ENCODE measurements around the gene CAMK1.
A peak's percentile ranks its signal among the peaks of the same experiment; 100 is the strongest.

Gene CAMK1

DNA sequence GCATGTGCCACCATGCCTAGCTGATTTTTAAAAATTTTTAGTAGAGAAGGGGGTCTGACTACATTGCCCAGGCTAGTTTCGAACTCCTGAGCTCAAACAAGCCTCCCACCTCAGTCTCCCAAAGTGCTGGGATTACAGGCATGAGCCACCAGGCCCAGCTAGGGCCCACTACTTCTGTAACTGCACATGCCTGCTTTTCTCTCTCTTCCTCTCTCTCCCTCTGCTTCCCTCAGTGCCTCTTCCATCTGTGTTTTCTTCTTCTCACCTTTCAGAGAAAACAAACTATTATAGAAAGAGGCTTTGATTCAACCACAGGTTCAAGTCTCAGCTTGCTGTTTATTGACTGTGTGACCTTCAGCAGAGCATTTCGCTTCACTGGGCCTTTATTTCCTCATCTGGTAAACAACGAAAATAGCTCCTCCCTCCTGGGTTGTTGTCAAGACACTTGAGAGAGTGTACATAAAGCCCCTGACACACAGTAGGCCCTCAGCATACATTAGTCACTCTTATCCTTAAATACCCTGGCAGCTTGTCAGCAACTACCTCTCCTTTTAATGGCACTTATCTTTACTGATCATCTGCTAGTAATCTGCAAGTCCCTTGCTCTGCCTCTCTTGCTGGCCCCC, 12.3 kb upstream of the CAMK1 start:
- Histone ChIP-seq H3K9me2 (ENCODE audit: low read depth, low read length) (no peaks in the 10 kb centered on the region), H3K36me3 (ENCODE audit: insufficient read depth, low read length) (peaks cover 41% of the 10 kb centered on the region; the same call in 1 of the 2 replicates), H3K79me2 (ENCODE audit: insufficient read depth, low read length) (no peaks in the 10 kb centered on the region), H3K9me3 (ENCODE audit: low read length) (no peaks in the 10 kb centered on the region), H3K9ac (ENCODE audit: low read length) (peak overlapping the region; percentile 25; the same call in 1 of the 2 replicates), H3K27ac (ENCODE audit: low read depth, low read length, poor library complexity, severe bottlenecking) (peak overlapping the region; percentile 88), H2AFZ (ENCODE audit: low read length) (no peak overlapping the region), H3K4me3 (ENCODE audit: low read depth, low read length, poor library complexity, severe bottlenecking) (no peak overlapping the region), H4K20me1 (ENCODE audit: insufficient read depth, low read length) (no peaks in the 10 kb centered on the region), H3K27me3 (ENCODE audit: insufficient read depth, low read length) (no peaks in the 10 kb centered on the region), H3K4me2 (ENCODE audit: low read length) (no peak overlapping the region), H3F3A (ENCODE audit: insufficient read depth, low read length) (no peaks in the 10 kb centered on the region), H3K4me1 (ENCODE audit: insufficient read depth, low read length, severe bottlenecking) (peaks cover 34% of the 10 kb centered on the region)
- TF ChIP-seq, protein P1, sequence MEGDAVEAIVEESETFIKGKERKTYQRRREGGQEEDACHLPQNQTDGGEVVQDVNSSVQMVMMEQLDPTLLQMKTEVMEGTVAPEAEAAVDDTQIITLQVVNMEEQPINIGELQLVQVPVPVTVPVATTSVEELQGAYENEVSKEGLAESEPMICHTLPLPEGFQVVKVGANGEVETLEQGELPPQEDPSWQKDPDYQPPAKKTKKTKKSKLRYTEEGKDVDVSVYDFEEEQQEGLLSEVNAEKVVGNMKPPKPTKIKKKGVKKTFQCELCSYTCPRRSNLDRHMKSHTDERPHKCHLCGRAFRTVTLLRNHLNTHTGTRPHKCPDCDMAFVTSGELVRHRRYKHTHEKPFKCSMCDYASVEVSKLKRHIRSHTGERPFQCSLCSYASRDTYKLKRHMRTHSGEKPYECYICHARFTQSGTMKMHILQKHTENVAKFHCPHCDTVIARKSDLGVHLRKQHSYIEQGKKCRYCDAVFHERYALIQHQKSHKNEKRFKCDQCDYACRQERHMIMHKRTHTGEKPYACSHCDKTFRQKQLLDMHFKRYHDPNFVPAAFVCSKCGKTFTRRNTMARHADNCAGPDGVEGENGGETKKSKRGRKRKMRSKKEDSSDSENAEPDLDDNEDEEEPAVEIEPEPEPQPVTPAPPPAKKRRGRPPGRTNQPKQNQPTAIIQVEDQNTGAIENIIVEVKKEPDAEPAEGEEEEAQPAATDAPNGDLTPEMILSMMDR (IDR thresholded peaks at IDR 0.05; ENCODE audit: low read length) = no peak

GRCh38 chr3:9781551-9781950, 11.8 kb upstream of the CAMK1 start:
- H4K20me1 ChIP-seq (ENCODE audit: insufficient read depth, low read length) = no peaks in the 10 kb centered on the region
- H3K4me2 ChIP-seq (ENCODE audit: low read length) = peak overlapping the region; percentile 6; the same call in 1 of the 2 replicates
- no peaks in the 10 kb centered on the region for H3K27me3 ChIP-seq (ENCODE audit: insufficient read depth, low read length)
- peaks cover 37% of the 10 kb centered on the region; the same call in 1 of the 2 replicates for H3K36me3 ChIP-seq (ENCODE audit: insufficient read depth, low read length)
- H2AFZ ChIP-seq (ENCODE audit: low read length) = no peak overlapping the region
- no peaks in the 10 kb centered on the region for H3K79me2 ChIP-seq (ENCODE audit: insufficient read depth, low read length)
- H3F3A ChIP-seq (ENCODE audit: insufficient read depth, low read length) = no peaks in the 10 kb centered on the region
- no peaks in the 10 kb centered on the region for H3K9me2 ChIP-seq (ENCODE audit: low read depth, low read length)
- H3K4me1 ChIP-seq (ENCODE audit: insufficient read depth, low read length, severe bottlenecking) = peaks cover 34% of the 10 kb centered on the region
- H3K9ac ChIP-seq (ENCODE audit: low read length) = peak overlapping the region; percentile 25; the same call in 1 of the 2 replicates
- H3K27ac ChIP-seq (ENCODE audit: low read depth, low read length, poor library complexity, severe bottlenecking) = peak overlapping the region; percentile 88
- no peak overlapping the region for H3K4me3 ChIP-seq (ENCODE audit: low read depth, low read length, poor library complexity, severe bottlenecking)
- TF ChIP-seq, protein P1 (IDR thresholded peaks at IDR 0.05; ENCODE audit: low read length) = no peak
- TF ChIP-seq EZH2 (IDR thresholded peaks at IDR 0.05; ENCODE audit: borderline replicate concordance, low read length) = no peak
- H3K9me3 ChIP-seq (ENCODE audit: low read length) = no peaks in the 10 kb centered on the region

DNA sequence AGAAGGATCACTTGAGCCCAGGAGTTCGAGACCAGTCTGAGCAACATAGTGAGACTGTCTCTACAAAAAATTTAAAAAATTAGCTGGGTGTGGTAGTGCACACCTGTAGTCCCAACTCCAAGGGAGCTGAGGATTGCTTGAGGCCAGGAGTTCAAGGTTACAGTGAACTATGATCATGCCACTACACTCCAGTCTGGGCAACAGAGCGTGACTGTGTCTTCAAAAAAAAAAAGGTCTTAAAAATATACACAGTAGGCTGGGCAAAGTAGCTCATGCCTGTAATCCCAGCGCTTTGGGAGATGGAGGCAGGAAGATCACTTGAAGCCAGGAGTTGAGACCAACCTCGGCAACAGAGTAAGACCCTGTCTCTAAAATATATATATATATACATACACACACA, 11.2 kb upstream of the CAMK1 start:
- H3K79me2 ChIP-seq (ENCODE audit: insufficient read depth, low read length) = no peaks in the 10 kb centered on the region
- peaks cover 32% of the 10 kb centered on the region; the same call in 1 of the 2 replicates for H3K36me3 ChIP-seq (ENCODE audit: insufficient read depth, low read length)
- H3F3A ChIP-seq (ENCODE audit: insufficient read depth, low read length) = no peaks in the 10 kb centered on the region
- no peaks in the 10 kb centered on the region for H3K9me3 ChIP-seq (ENCODE audit: low read length)
- H3K4me2 ChIP-seq (ENCODE audit: low read length) = peak overlapping the region; percentile 23; the same call in 1 of the 2 replicates
- no peak overlapping the region for H2AFZ ChIP-seq (ENCODE audit: low read length)
- no peaks in the 10 kb centered on the region for H4K20me1 ChIP-seq (ENCODE audit: insufficient read depth, low read length)
- H3K27me3 ChIP-seq (ENCODE audit: insufficient read depth, low read length) = no peaks in the 10 kb centered on the region
- no peak overlapping the region; the same call in 1 of the 2 replicates for H3K9ac ChIP-seq (ENCODE audit: low read length)
- no peak for TF ChIP-seq EZH2 (IDR thresholded peaks at IDR 0.05; ENCODE audit: borderline replicate concordance, low read length)
- TF ChIP-seq, protein P1 (IDR thresholded peaks at IDR 0.05; ENCODE audit: low read length) = no peak
- H3K4me1 ChIP-seq (ENCODE audit: insufficient read depth, low read length, severe bottlenecking) = peaks cover 34% of the 10 kb centered on the region
- H3K4me3 ChIP-seq (ENCODE audit: low read depth, low read length, poor library complexity, severe bottlenecking) = no peak overlapping the region
- peak overlapping the region; percentile 88 for H3K27ac ChIP-seq (ENCODE audit: low read depth, low read length, poor library complexity, severe bottlenecking)
- no peaks in the 10 kb centered on the region for H3K9me2 ChIP-seq (ENCODE audit: low read depth, low read length)
